NCI-H1092 treated with DMSO at 0.1 percent for 48 hours (cell line): Measurements from ENCODE around the gene FYN.

Experiments
- DNase-seq: peaks from one replicate; lab custom pipeline; 2025; lab: John Stamatoyannopoulos, UW

The FYN gene

DNA sequence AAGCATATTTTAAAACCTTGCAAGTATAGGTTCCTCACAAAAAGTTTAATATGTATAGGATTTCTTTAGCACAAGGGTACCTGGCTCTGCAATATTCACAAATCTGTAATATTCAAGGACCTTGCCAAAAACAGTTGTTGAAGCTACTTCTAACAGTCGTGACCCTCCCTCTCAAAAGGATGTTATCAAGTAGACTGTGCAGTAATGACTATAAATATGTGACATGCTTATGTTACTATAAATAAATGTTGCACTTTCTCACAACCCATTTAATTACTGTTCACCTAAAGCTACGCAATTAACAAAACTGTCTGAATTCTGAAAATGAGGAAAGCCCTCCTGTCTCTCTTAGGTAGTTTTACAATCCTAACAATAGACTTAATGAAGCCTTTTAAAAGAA is 41.8 kb downstream of the FYN start:
- DNase-seq, result no peak

DNA sequence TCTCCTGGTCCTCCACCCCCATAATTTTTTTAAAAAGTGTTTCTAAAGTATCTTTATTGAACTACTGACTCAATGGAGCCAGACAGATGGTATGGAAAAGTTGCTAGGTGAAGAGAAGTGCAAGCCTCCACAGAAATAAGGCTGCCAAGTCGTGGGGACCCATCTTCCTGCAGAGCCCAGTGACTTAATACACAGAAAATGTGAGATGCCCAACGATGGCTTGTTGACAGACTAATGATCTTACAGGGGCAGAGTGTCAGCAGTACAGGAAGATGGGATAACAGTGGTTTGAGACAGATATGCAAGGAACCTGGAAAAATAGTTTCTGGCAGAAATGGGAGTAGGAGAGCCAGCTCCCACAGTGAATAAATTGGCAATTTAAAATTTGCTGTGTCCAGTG is 43.3 kb downstream of the FYN start:
- no peak for DNase-seq

DNA sequence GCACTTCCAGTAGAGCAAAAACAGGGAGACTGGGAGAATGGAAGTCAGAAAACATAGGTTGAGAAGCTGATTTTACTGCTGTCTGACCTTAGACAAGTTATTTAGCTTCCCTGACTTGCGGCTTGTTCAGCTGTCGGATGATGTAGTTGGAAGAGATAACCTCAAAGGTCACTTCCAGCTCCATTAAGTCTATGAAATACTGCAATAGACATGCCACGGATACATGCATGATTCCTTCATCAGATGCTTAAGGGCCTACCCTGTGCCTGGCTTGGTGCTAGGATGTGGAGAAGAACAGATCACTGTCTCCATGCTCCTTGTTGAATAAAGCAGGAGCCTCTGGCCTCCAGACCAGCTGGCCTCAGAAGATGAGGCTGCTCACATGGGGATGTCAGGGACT is 43.7 kb downstream of the FYN start:
- no peak for DNase-seq

DNA sequence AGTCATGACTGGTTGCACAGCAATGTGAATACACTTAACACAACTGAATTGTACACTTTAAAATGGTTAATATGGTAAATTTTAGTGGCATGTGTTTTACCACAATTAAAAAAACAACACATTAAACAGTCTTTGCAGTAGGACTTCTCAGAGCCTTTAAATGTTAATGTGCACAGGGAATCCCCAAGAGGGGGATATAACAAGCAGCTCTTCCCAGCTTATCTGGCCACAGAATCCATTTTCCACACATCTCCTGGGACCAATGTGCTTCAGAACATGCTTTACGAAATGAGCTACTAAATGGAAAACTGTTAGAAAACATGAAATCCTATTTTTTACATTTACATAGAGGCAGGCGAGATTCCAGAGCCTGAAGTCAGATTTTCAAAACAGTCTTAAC is 44.4 kb downstream of the FYN start:
- DNase-seq, result no peak

DNA sequence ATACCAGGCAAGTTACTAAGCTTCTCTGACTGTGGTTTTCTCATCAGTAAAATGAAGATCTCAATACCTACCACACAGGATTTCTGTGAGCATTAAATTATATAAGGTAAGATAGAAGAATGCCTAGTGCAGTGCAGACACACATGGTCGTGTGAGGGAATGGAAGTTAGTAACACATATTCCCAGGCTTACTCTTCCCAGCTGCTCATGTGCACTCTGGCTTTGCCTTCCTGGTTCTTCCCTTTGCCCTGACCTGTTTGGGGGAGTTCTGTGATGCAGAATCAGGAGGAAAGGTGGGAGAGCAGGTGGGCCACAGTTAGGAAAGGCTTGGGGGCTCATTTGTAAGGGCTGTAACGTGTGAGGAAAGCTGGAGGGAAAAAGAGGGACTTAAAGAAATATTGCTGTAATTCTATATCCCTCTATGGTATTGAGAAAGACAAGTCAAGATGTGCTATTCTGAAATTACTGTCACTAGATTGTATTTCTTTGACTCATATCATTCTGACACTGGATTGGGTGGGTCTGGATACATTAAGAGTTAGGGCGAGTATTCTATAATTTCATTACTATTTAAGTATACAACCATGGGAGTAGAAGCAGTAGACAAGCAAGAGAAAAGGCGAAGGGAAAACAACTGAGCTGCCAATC is 47.7 kb downstream of the FYN start:
- DNase-seq, result no peak

DNA sequence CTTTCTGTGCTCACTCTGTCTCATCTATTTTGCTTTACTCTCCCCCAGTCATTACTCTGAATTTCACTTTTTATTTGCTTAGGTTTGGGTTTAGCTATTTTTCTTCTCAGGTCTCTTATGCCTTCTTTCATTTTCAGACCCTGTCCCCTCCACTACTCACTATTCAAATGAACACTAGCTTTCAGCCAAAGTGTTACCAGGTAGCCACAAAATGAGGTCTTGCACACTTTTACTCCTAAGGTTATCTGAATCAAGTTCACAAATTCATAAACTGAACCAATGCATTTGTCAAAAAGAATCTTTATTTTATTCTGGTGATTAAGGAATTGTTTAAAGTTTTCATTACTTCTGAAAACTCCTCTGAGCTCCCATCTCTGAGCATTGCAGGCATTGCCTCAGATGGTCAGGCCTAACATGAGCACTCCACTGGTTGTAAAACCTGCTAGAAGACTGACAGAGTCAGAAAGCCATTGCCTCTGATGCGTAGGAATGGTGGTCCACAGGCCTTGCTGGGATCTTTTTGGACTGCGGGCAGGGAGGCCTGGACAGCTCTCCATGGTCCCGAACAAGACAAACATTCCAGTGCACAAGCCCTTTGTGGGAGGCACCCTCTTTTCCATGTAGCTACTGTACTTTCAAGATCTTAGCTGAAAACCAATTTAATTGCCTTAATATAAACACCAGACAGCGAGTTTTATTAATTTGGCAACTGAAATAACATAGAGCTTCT is 48.5 kb downstream of the FYN start:
- no peak for DNase-seq

DNA sequence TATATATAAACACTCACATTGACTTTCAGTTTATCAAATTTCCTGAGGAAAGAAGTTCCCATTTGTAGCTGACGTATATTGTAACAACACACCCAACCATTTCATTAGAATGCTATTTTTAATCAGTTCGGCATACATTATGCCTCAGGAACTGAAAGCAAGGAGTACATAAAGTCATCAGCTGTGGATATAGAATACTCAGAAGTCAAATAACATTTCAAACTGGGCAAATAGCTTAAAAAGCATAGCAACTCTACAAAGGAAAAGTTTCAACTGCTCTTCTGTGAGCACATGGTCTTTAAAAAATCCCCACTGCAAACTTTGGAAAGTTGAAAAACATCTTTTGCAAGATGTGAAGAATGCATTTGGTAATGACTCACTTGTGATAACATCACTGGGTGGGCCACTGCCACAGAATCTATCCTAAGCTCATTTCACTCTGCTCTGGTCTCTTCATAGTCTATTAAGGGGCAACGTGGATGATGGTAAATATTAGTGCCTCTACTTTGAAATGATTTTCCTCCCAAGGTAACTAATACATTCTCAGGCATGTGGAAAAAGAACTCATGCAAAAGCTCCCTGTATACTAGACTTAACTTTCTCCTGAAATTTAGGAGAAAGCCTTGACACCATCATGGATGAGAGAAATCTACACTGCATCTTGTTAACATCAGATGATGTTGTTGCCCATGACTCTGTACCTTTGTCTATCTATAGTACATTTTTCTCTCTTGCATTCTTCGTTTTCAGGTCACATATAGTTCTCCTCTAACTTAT is 49.2 kb downstream of the FYN start:
- DNase-seq, result no peak

DNA sequence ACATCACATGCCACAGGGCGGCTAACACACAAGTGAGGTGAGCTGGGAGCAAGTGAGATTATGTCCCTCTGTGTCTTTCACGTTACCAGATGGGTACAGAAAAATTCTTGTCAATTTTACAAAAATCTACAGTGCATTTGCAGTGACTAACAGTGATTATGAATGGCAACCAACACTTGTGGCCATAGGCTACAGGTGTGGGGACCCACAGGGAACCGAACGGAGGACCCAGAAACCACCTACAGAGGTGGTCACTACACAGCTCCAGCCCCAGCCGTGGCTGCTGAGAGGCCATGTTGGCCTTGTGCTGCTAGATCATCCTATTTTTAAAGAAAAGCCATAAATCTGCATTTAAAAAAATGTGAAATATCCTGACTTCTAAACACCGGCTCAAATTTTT is 50.2 kb downstream of the FYN start:
- DNase-seq, result no peak

DNA sequence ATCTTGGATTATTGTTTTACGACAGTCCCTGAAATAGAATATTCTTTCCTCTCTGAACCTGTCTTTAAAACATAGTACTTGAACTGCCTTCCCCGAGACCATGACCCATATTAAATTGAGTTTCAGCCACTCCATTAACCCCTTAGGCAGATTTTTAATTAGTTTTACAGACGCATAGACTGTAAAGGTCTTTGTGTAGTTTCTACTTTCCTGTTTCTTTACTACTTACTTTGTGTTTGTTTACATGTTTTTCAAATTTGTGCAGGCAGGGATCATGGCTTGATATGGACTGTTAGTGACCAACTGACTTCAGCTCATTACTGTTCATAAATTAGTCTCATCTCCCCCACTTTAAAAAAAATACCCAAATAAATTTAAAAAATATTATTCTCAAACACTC is 53.8 kb downstream of the FYN start:
- DNase-seq, result no peak

DNA sequence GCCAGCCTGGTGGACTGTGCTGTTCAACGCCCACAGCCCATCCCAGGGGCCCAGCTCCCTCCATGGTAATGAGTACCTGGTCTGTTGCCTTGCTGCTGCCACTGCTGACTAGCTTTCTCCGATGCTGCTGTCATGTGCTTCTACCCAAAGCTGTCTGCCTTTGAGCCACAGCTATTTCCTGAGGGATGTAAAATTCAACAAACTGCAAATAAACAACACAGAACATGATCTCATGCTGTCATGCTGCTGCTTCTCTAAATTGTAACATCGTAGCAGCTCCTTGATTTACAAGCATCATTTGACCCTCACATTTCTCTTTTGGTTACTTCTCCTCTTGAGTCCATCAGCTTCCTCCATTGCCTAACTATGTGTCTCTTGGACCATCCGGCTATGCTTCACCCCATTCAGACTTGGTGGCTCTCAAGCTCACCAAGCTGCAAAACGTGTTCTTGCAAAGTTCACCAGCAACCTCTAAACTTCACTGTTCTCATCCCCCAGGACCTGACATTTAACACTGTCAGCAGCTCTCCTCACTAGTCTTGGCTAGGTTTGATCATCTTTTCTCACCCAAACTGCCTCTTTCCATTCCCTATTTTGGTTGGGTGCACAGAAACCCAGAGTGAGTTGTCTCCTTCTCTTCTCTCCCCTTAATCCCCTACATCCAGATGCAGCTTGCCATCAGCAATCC is 54.6 kb downstream of the FYN start:
- DNase-seq, result no peak

DNA sequence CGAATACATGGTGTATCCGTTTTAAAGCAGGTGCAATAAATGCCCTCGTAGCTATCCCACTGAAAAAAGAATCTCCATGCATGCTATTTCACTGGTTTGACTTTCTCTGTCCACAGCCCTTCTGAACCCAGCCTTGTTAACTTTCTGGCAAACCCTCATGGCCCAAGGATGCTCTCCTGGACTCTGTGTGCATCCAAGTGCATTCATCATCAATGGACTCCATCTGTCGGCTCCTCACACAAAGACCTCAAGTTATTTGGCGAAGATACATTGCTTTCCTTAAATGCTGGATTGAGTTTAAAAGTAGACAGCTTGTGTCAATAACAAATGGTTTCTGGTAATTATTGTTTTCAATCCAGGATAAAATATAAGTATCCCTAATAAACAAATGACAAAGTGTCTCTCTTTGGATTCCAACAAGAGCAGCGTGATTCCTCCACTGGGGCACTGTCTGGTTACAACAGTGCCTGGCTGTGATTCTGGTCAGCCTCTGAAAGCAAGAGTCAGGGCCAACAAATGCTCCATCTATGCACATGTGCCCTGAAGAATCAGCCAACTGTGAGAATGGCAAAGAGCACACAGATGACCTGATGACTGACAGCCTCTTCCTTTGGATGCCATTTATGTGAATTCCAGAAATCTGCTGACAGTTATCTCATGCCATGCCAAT is 55.7 kb downstream of the FYN start:
- DNase-seq, result no peak

DNA sequence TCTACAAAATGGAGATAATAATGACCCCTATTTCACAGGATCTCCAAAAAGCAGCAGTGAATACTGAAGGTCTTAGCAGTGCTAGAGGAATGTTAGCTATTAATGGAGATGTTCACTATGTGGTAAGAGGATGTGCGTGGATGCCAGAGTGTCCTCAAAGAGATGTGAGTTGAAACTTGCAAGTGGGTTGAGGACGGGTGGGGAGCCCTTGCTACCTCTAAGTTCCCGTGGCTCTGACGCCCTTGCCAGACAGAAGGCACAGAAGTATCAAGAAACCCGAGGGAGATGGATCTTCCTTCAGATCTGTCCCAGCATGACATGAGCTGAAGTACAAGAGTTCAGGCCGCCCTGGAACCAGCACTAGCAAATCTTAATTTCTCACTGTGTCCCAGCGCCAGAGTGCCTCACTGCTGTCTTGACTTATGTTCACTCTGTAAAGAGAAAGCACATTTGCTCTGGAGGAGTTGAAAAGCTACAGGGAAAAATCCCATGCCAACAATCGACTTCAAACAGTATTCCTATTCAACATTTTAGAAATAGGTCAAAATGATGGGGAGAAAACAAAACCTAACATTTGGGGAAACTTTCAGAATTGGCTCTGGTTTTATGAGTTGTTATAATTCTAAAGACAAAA is 59.5 kb downstream of the FYN start:
- DNase-seq, result no peak

DNA sequence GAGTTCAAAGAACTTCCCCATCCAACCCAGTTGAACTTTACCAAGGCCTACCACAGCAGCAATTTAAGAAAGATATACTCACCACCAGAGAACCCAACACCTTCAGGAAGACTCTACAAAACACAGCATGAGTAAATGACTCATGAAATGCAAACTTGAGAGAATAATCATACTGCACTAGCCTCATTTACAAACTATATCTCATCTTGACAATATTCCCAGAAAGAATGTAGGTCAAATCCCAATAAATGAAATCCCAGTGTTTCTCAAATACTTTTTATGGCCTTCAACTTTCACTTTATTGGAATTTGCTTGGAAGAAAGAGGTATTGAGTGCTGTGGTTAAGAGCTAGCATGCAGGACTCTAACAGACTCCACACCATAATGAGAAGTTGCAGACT is 60.0 kb downstream of the FYN start:
- no peak for DNase-seq

DNA sequence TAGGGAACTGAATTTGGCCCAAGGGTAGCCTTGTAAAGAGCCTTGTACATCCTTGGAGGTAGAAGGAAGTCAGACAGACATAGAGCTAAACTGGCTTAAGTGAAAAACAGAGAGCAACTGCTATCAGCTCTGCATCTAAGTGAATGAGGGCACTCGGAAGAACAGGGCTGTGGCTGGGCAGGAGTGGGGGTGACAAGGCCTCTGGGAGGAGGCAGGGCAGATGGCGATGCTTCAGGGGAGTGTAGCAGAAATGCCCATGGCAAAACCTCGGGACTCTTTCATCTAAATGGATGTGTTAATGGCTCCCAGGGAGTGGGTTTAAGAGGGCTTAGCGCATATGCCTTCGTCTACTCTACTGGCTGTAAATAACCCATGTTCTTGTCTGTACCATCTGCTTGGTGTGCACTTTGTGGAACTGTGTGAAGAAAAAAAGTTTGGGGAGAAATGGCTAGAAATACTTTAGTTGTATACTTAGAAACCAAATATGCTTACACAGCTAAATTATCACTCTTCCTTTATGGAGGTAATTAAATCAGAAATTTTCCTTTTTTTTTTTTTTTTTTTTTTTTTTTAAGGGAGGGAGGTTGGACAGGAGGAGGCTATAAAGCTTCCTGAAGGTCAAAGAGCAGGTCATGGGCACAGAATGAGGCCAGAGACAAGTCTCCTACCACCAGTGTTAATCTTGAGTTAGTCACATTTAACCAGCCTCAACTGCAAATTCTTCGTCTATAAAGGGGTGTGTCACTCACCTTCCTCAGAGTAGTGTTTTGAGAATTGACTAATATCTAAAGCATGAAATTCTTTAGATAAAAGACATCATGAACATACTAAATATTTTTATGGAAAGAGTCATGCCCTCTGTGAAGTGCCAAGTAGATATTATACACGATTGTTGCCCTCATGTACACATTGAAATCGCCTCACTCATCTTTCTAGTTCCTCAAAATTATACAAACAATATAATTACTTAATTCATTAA is 60.9 kb downstream of the FYN start:
- no peak for DNase-seq

DNA sequence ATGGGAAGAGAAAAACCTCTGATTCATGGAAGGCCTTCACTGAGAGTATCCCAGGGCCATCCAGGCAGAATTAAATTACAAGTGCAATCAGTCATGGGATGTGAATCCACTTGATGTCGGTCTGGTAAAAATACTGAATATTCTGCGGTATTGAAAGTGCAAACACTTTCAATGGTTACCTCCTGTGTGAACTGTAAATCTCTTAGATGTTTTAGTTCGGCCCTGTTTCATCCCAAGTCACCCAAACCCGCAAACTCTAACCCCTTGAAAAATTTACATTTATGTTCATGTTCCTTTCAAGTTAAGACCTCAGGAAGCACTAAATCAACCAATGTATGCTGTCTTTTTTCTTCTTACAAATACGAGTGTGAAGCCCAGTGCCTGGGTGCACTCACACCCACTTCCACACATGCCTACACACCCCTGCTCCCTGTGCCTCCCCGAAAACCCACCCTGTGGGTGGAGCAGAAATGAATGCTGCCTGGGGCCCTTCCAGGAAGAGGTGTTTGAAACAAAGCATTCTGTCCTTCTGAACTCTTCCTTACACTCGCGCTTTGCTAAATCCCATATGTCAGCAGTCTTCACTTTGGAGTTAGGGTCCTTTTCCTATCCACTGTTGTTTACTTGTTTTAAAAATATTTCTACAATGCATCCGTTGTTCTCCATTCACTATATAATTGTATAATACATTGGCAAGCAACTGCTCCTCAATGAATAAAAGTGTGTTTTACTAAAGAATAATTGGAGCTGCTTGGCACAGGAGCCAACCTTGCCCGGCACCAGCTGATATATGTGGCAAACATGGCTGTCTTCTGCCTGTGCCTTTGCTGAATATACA is 62.7 kb downstream of the FYN start:
- no peak for DNase-seq

DNA sequence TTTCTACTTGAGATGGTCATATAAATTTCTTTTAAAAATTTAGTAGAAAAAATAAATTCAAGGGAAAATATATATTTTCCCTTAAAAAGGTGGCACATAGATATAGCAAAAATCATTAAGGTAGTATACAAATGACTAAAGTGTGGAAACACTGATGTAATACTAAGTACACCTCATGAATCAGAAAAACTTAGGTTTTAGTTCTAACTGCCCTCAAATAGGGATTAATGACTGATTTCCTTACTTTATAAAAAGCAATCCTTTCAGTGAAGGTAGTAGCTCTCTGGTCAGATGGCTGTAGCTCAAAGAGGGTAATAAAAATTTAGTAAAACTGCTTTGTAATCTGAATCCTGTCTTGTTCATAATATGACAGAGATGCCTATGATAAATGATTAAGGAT is 63.5 kb downstream of the FYN start:
- no peak for DNase-seq

DNA sequence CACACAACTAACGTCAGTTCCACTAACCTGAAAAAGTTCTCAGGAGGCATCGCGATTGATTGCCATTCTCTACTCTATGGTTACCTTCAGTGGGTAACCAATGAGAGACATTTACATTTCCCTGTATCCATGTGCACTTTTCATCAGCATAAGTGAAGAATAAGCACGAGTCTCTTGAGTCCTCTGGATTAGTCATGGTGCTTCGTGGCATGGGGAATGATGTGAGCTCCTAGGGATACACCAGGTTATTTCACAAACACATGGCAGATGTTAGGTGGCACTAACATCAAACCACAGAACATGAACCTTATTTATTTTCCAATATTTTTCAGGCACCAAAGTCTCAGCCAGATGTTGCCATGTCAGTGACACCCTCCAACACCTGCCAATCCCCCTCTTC is 64.0 kb downstream of the FYN start:
- DNase-seq, result no peak

DNA sequence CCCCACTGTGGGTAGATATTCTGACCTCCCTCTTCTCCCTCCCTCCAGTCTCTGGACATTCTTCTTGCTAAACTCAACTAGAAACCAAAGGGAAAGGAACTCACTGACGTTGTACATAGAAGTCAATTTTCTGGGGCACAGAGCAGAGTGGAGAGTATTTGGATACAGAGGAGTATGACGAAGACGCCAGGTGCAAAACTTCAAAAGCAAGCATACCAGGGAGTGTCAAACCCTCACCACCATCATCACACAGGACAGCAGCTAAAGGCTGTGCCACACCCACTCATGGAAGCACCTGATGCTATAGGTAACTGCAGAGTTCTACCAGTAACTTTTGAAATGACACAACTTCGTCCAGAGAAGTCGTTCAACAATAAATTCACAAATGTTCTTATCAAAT is 64.8 kb downstream of the FYN start:
- DNase-seq, result no peak
